ENCODE results near the gene TRABD2A. TPM values are rescaled to one million over a fixed set of nuclear protein-coding genes. Genes with fewer than 3 reads are reported as not detected.

The TRABD2A gene
- total and polyA plus RNA-seq, 2 of the 13 experiments (the other 11 are each of a cell fraction or from before 2014, with no cell fraction given), result 0.15 TPM; not detected in 1

DNA sequence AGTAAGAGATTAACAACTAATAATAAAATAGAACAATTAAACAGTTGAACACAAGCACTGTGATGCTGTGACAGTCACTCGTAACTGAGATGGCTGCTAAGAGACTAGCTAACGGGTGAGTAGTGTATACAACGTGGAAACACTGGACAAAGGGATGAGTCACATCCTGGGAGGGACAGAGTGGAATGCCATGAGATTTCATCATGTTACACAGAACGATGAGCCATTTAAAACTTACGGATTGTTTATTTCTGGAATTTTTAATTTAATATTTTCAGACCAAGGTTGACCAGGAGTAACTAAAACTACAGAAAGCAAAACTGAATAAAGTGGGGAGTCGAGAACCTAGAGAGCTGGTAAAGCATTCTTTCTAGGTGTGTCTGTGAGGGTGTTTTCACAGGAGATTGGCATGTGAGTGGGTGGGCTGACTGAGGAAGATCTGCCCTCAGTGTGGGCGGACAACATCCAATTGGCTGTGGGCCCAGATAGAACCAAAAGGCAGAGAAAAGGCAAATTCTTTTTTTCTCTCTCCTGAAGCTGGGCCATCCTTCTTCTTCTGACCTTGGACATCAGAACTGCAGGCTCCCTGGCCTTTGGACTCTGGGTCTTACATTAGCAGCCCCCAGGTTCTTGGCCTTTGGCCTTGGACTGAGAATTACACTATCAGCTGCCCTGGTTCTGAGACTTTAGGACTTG lies 39.1 kb upstream of the TRABD2A start (continued):
- TF ChIP-seq, protein P1, sequence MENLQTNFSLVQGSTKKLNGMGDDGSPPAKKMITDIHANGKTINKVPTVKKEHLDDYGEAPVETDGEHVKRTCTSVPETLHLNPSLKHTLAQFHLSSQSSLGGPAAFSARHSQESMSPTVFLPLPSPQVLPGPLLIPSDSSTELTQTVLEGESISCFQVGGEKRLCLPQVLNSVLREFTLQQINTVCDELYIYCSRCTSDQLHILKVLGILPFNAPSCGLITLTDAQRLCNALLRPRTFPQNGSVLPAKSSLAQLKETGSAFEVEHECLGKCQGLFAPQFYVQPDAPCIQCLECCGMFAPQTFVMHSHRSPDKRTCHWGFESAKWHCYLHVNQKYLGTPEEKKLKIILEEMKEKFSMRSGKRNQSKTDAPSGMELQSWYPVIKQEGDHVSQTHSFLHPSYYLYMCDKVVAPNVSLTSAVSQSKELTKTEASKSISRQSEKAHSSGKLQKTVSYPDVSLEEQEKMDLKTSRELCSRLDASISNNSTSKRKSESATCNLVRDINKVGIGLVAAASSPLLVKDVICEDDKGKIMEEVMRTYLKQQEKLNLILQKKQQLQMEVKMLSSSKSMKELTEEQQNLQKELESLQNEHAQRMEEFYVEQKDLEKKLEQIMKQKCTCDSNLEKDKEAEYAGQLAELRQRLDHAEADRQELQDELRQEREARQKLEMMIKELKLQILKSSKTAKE (CRISPR knock-in tag; IDR thresholded peaks at IDR 0.05; ENCODE audit: borderline replicate concordance), result no peak
- TF ChIP-seq ZNF292 (CRISPR knock-in tag; IDR thresholded peaks at IDR 0.05; ENCODE audit: borderline replicate concordance, low read depth) (no peak), HHEX (CRISPR knock-in tag; IDR thresholded peaks at IDR 0.05) (no peak), SOX6 (IDR thresholded peaks at IDR 0.05) (no peak), SOX6 (CRISPR knock-in tag; IDR thresholded peaks at IDR 0.05) (peak; percentile 96), ARNT2 (CRISPR knock-in tag; IDR thresholded peaks at IDR 0.05; ENCODE audit: low read depth) (no peak; the same call in 1 of the 2 replicates), ZBTB42 (CRISPR knock-in tag; IDR thresholded peaks at IDR 0.05) (no peak), ZNF441 (CRISPR knock-in tag; IDR thresholded peaks at IDR 0.05; ENCODE audit: borderline replicate concordance) (no peak), ZNF747 (CRISPR knock-in tag; IDR thresholded peaks at IDR 0.05; ENCODE audit: borderline replicate concordance) (no peak), PHF5A (CRISPR knock-in tag; IDR thresholded peaks at IDR 0.05; ENCODE audit: low read depth, unreplicated experiment) (no peak), ETV5 (CRISPR knock-in tag; IDR thresholded peaks at IDR 0.05; ENCODE audit: borderline replicate concordance) (peak; percentile 99)
- TF ChIP-seq, protein P2, sequence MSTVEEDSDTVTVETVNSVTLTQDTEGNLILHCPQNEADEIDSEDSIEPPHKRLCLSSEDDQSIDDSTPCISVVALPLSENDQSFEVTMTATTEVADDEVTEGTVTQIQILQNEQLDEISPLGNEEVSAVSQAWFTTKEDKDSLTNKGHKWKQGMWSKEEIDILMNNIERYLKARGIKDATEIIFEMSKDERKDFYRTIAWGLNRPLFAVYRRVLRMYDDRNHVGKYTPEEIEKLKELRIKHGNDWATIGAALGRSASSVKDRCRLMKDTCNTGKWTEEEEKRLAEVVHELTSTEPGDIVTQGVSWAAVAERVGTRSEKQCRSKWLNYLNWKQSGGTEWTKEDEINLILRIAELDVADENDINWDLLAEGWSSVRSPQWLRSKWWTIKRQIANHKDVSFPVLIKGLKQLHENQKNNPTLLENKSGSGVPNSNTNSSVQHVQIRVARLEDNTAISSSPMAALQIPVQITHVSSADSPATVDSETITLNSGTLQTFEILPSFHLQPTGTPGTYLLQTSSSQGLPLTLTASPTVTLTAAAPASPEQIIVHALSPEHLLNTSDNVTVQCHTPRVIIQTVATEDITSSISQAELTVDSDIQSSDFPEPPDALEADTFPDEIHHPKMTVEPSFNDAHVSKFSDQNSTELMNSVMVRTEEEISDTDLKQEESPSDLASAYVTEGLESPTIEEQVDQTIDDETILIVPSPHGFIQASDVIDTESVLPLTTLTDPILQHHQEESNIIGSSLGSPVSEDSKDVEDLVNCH (CRISPR knock-in tag; IDR thresholded peaks at IDR 0.05), result no peak
- TF ChIP-seq, protein P3, sequence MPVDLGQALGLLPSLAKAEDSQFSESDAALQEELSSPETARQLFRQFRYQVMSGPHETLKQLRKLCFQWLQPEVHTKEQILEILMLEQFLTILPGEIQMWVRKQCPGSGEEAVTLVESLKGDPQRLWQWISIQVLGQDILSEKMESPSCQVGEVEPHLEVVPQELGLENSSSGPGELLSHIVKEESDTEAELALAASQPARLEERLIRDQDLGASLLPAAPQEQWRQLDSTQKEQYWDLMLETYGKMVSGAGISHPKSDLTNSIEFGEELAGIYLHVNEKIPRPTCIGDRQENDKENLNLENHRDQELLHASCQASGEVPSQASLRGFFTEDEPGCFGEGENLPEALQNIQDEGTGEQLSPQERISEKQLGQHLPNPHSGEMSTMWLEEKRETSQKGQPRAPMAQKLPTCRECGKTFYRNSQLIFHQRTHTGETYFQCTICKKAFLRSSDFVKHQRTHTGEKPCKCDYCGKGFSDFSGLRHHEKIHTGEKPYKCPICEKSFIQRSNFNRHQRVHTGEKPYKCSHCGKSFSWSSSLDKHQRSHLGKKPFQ (CRISPR knock-in tag; IDR thresholded peaks at IDR 0.05; ENCODE audit: insufficient replicate concordance), result no peak
- TF ChIP-seq, protein P4, sequence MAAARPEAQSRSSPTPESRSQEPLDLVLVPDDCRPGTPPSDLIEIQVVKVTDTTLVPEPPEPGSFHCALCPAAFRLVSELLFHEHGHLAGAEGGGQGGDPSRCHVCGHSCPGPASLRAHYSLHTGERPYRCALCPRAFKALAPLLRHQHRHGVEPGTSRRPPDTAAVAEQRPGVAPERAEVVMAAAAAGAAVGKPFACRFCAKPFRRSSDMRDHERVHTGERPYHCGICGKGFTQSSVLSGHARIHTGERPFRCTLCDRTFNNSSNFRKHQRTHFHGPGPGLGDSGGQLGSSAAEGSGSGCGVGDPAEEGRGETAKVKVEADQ (CRISPR knock-in tag; IDR thresholded peaks at IDR 0.05; ENCODE audit: borderline replicate concordance), result no peak
- TF ChIP-seq, protein P5, sequence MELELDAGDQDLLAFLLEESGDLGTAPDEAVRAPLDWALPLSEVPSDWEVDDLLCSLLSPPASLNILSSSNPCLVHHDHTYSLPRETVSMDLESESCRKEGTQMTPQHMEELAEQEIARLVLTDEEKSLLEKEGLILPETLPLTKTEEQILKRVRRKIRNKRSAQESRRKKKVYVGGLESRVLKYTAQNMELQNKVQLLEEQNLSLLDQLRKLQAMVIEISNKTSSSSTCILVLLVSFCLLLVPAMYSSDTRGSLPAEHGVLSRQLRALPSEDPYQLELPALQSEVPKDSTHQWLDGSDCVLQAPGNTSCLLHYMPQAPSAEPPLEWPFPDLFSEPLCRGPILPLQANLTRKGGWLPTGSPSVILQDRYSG (CRISPR knock-in tag; IDR thresholded peaks at IDR 0.05), result no peak
